MM.1S (cell line): ENCODE measurements around the gene ATAD3B.
"Not testable (repeated sequence)": the region's sequence is repeated elsewhere in the genome, so short reads cannot be mapped to it uniquely, and the experiment has no call there.

Experiments
- DNase-seq: peaks from one replicate; pipeline ENCODE4 v3.0.0-alpha.2; 2015
- H2AFZ ChIP-seq: fragments of 300-600 bp; sonication (generic); 2 replicates; pipeline ENCODE4 v1.6.0; 2016; ENCODE audit warnings: antibody characterized with exemption, low read length
- H3F3A ChIP-seq: fragments of 300-600 bp; sonication (generic); 2 replicates; pipeline ENCODE4 v1.6.1; 2016; ENCODE audit warnings: mild to moderate bottlenecking, antibody characterized with exemption, low read length, moderate library complexity, mixed read lengths; ENCODE audit not compliant: insufficient read depth
- H3K27ac ChIP-seq: fragments of 300-600 bp; sonication (generic); 2 replicates; pipeline ENCODE4 v1.5.1; 2016; ENCODE audit warnings: mild to moderate bottlenecking, low read length
- H3K27me3 ChIP-seq: fragments of 300-600 bp; sonication (generic); replicated peaks from 2 replicates; pipeline ENCODE4 v1.6.0; 2016; ENCODE audit warnings: low read length; ENCODE audit not compliant: insufficient read depth
- H3K36me3 ChIP-seq: fragments of 300-600 bp; sonication (generic); replicated peaks from 2 replicates; pipeline ENCODE4 v1.6.1; 2016; ENCODE audit warnings: mild to moderate bottlenecking, low read length, mixed read lengths; ENCODE audit not compliant: insufficient read depth
- H3K4me1 ChIP-seq: fragments of 300-600 bp; sonication (generic); 2 replicates; pipeline ENCODE4 v1.6.1; 2016; ENCODE audit warnings: low read length, mixed read lengths
- H3K4me2 ChIP-seq: fragments of 300-600 bp; sonication (generic); 2 replicates; pipeline ENCODE4 v1.6.0; 2016; ENCODE audit warnings: low read depth, low read length
- H3K4me3 ChIP-seq: fragments of 300-600 bp; sonication (generic); 2 replicates; pipeline ENCODE4 v1.5.1; 2016; ENCODE audit warnings: low read length, mixed read lengths
- H3K79me2 ChIP-seq: fragments of 300-600 bp; sonication (generic); 2 replicates; pipeline ENCODE4 v1.6.1; 2016; ENCODE audit warnings: mixed run types, low read length, mixed read lengths
- H3K9ac ChIP-seq: fragments of 300-600 bp; sonication (generic); 2 replicates; pipeline ENCODE4 v1.6.1; 2016; ENCODE audit warnings: low read length, mixed read lengths
- H3K9me2 ChIP-seq: fragments of 300-600 bp; sonication (generic); replicated peaks from 2 replicates; pipeline ENCODE4 v1.6.1; 2016; ENCODE audit warnings: mild to moderate bottlenecking, low read length, mixed read lengths; ENCODE audit not compliant: insufficient read depth
- H3K9me3 ChIP-seq: fragments of 300-600 bp; sonication (generic); replicated peaks from 2 replicates; pipeline ENCODE4 v1.6.1; 2016; ENCODE audit warnings: mild to moderate bottlenecking, low read length, mixed read lengths; ENCODE audit not compliant: insufficient read depth
- H4K20me1 ChIP-seq: fragments of 300-600 bp; sonication (generic); 2 replicates; pipeline ENCODE4 v1.6.1; 2016; ENCODE audit warnings: mild to moderate bottlenecking, low read length, moderate library complexity, mixed read lengths; ENCODE audit not compliant: insufficient read depth
- EZH2 ChIP-seq: fragments of 300-600 bp; sonication (generic); optimal IDR thresholded peaks from 2 replicates; pipeline ENCODE3; 2017; ENCODE audit warnings: low read depth, mild to moderate bottlenecking, antibody characterized with exemption, low read length, mixed read lengths
- EZH2phosphoT487 ChIP-seq: fragments of 300-600 bp; sonication (generic); IDR thresholded peaks from 2 replicates; pipeline ENCODE4 v1.6.1; 2018; ENCODE audit warnings: antibody characterized with exemption, low read length
- TF ChIP-seq, protein P1 (sequence below): fragments of 300-600 bp; sonication (generic); IDR thresholded peaks from 2 replicates; pipeline ENCODE4 v1.5.1; 2016; ENCODE audit warnings: antibody characterized with exemption, low read length, mixed read lengths

Gene ATAD3B

DNA sequence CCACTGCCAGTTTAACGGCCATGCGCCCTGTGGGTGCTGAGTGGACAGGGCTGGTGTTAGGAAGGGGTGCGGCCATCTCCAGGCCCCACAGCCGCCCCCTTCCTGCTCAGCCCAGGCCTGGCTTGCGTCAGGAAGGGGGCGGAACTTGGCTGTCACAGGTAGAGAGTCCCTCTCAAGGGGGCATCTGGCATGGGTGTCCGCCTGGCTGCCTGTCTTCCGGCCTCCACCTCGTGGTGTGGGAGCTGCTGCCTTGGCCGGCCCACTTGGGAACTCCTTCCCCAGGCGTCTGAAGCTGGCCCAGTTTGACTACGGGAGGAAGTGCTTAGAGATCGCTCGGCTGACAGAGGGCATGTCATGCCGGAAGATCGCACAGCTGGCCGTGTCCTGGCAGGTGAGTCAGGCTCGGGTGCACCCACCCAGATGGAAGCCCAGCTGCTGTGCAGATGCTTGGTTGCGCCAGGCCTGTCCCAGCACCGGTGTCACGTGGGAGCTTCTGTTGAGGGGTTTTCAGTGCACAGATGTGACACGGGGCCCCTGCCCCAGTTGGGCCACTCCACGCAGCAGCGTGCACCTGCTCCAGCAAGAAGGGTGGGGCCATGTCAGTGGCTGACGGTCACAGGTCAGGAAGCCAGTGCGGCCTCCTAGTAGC is 9.1 kb upstream of the ATAD3B start:
- peaks cover 9% of the 10 kb centered on the region; the same call in 1 of the 2 replicates for H3K4me1 ChIP-seq
- peak overlapping the region; percentile 77 for H3K9ac ChIP-seq
- H3K36me3 ChIP-seq, result no peaks in the 10 kb centered on the region
- H2AFZ ChIP-seq, result peak overlapping the region; percentile 97
- no peaks in the 10 kb centered on the region for H3K9me3 ChIP-seq
- peaks cover 13% of the 10 kb centered on the region; the same call in 1 of the 2 replicates for H3F3A ChIP-seq
- no peaks in the 10 kb centered on the region for H4K20me1 ChIP-seq
- TF ChIP-seq EZH2phosphoT487, result no peak
- TF ChIP-seq EZH2, result no peak
- TF ChIP-seq, protein P1, sequence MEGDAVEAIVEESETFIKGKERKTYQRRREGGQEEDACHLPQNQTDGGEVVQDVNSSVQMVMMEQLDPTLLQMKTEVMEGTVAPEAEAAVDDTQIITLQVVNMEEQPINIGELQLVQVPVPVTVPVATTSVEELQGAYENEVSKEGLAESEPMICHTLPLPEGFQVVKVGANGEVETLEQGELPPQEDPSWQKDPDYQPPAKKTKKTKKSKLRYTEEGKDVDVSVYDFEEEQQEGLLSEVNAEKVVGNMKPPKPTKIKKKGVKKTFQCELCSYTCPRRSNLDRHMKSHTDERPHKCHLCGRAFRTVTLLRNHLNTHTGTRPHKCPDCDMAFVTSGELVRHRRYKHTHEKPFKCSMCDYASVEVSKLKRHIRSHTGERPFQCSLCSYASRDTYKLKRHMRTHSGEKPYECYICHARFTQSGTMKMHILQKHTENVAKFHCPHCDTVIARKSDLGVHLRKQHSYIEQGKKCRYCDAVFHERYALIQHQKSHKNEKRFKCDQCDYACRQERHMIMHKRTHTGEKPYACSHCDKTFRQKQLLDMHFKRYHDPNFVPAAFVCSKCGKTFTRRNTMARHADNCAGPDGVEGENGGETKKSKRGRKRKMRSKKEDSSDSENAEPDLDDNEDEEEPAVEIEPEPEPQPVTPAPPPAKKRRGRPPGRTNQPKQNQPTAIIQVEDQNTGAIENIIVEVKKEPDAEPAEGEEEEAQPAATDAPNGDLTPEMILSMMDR, result no peak
- H3K27ac ChIP-seq, result peak overlapping the region; percentile 88
- peak overlapping the region; percentile 68 for H3K4me3 ChIP-seq
- H3K4me2 ChIP-seq, result peak overlapping the region; percentile 96
- peaks cover 29% of the 10 kb centered on the region for H3K79me2 ChIP-seq
- DNase-seq, result peak; percentile 71
- H3K27me3 ChIP-seq, result peaks cover 14% of the 10 kb centered on the region
- no peaks in the 10 kb centered on the region for H3K9me2 ChIP-seq

DNA sequence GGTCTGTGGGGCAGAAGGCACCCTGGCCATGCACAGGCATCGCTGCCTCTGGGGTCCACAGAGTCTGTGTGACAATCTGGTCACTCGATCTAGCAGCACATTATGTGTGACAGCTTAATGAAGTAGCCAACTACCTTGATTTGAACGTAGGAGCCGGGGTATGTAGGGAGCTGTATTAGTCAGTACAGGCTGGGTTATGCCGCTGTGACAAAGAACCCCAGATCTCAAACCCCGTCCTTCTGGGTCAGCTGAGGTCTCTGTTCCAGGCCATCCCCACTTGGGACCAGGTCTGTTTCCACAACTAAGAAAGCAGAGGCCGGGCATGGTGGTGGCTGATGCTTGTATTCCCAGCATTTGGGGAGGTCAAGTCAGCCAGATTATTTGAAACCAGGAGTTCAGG is 8.3 kb upstream of the ATAD3B start:
- Histone ChIP-seq H3K9me3 (no peaks in the 10 kb centered on the region), H3K36me3 (no peaks in the 10 kb centered on the region), H3K27me3 (peaks cover 5% of the 10 kb centered on the region), H2AFZ (no peak overlapping the region; the same call in 1 of the 2 replicates), H3F3A (peaks cover 13% of the 10 kb centered on the region; the same call in 1 of the 2 replicates), H3K4me3 (peak overlapping the region; percentile 68), H3K4me1 (peaks cover 9% of the 10 kb centered on the region; the same call in 1 of the 2 replicates), H3K4me2 (peak overlapping the region; percentile 96), H3K9me2 (no peaks in the 10 kb centered on the region), H3K9ac (peak overlapping the region; percentile 77; the same call in 1 of the 2 replicates), H3K27ac (peak overlapping the region; percentile 88; the same call in 1 of the 2 replicates), H3K79me2 (peaks cover 29% of the 10 kb centered on the region), H4K20me1 (no peaks in the 10 kb centered on the region)
- DNase-seq, result no peak
- TF ChIP-seq EZH2 (no peak), EZH2phosphoT487 (no peak)
- TF ChIP-seq, protein P1, result no peak

DNA sequence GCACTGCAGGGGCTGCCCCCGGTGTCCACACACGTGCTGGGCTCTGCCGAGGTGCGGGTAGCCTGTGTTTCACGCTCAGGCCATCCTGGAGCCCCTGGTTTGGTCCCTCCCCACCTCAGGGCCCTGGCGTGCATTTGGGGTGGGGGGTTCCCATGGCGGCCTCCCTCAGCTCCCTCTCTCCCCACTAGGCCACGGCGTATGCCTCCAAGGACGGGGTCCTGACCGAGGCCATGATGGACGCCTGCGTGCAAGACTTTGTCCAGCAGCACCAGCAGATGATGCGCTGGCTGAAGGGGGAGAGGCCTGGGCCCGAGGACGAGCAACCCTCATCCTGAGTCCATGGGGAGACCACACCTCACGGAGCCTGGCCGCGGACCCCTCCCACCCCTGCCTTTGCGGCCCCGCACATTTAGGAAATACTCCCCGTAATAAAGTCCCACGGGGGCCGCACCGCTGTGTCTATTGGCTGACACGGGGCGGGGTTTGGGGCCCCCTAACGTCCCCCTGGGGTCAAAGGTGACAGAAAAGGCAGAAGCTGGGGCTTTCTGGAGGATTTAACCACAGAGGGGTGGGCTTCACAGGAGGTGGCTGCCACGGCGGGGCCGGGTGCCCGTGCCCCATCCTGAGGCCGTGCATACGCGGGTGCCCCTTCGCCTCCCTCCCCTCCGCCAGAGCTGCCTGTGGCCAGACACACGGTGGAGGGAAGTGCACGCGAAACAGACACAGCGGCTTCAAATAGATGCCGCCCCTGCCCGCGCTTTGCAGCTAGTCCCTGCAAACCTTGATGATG is 3.2 kb upstream of the ATAD3B start:
- H3K36me3 ChIP-seq, H3K9ac ChIP-seq, H3K9me2 ChIP-seq, H3K27ac ChIP-seq, H3K9me3 ChIP-seq, H3K4me2 ChIP-seq, H3K4me3 ChIP-seq, H3K27me3 ChIP-seq, H4K20me1 ChIP-seq, H3K4me1 ChIP-seq, DNase-seq, H2AFZ ChIP-seq: not testable (repeated sequence)
- Histone ChIP-seq H3K79me2 (peaks cover 37% of the 10 kb centered on the region), H3F3A (peaks cover 11% of the 10 kb centered on the region)
